NT2/D1 (cell line): ENCODE data around the gene FBXL16.

Experiments used
- DNase-seq: peaks from one replicate; pipeline ENCODE4 v3.0.0-alpha.2; 2011; ENCODE audit warnings: low read depth, low spot score
- H3K27me3 ChIP-seq: 2 replicates; pipeline ENCODE4 v1.6.0; 2011; ENCODE audit warnings: mild to moderate bottlenecking; ENCODE audit not compliant: insufficient read length, insufficient read depth
- H3K36me3 ChIP-seq: 2 replicates; pipeline ENCODE4 v1.6.1; 2011; ENCODE audit warnings: mild to moderate bottlenecking, low read length, mixed read lengths; ENCODE audit not compliant: insufficient read depth, insufficient read length
- H3K4me1 ChIP-seq: 2 replicates; pipeline ENCODE4 v1.5.1; 2011; ENCODE audit not compliant: insufficient read depth, insufficient read length
- H3K4me3 ChIP-seq: 2 replicates; pipeline ENCODE4 v1.5.1; 2011; ENCODE audit warnings: low read depth; ENCODE audit not compliant: insufficient read length
- H3K9ac ChIP-seq: 2 replicates; pipeline ENCODE4 v1.6.0; 2011; ENCODE audit warnings: low read depth; ENCODE audit not compliant: insufficient read length
- H3K9me3 ChIP-seq: 2 replicates; pipeline ENCODE4 v1.5.1; 2011; ENCODE audit warnings: mild to moderate bottlenecking, low read length; ENCODE audit not compliant: insufficient read depth
- SUZ12 ChIP-seq: IDR thresholded peaks from 2 replicates; pipeline ENCODE4 v1.6.1; 2011; ENCODE audit not compliant: insufficient read length, insufficient read depth; ENCODE audit errors: extremely low read depth
- YY1 ChIP-seq: IDR thresholded peaks from 2 replicates; pipeline ENCODE4 v1.6.1; 2011; ENCODE audit not compliant: insufficient read length, insufficient read depth
- ZNF274 ChIP-seq: IDR thresholded peaks from 2 replicates; pipeline ENCODE4 v1.6.1; 2011; ENCODE audit warnings: mild to moderate bottlenecking, low read depth, low read length

The FBXL16 gene

GRCh38 chr16:710500-711075, 5.0 kb upstream of the FBXL16 start:
- TF ChIP-seq ZNF274, result no peak
- no peak for TF ChIP-seq YY1
- no peak for TF ChIP-seq SUZ12
- Histone ChIP-seq H3K9me3 (no peaks in the 10 kb centered on the region), H3K36me3 (no peaks in the 10 kb centered on the region), H3K9ac (peak overlapping the region; percentile 50), H3K4me3 (no peak overlapping the region), H3K27me3 (peaks cover 59% of the 10 kb centered on the region), H3K4me1 (peaks cover 36% of the 10 kb centered on the region)
- DNase-seq, result no peak

DNA sequence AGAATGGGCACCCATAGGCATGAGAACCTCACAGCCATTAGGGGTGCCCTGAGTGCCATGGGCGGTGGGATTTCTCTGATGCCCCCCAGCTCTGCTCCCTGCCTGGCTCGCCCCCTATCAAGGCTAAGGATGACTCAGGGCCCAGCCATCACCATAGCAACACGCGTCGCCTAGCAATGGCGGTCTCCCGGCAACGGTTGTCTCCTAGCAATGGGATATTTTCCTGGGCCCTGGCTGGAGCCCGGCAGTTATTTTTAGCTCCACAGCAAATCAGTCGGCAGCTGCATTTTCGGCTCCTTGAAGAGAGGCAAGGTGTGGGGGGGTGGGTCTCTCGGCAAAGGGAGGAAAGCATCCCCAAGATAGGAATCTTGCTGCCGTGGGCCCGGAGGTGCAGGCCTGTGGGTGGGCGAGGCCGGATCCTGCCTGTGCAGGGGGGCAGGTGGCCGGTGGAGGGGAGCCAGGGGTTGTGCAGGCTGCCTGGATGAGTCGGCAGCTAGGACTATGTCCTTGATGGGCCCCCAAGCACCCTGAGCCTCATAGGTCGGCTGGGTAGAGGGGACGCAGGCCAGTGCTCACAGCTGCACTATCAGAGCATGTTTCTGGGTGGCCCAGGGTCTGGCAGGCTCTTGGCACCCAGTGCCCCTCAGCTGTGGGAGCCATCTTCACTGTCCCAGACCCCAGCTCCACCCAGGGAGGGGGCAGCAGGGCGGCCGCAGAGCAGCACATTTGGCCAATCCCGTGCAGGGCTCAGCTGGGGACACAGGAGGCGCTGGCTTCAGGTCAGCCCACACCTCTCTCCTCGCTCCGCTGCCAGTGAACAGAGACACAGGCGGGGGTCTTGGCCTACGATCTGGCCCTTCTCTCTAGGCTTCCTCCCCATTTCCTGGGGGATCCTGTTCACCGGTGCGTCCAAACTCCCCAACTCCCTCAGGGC, 4.2 kb upstream of the FBXL16 start:
- Histone ChIP-seq H3K4me1 (peaks cover 36% of the 10 kb centered on the region), H3K9me3 (no peaks in the 10 kb centered on the region), H3K27me3 (peaks cover 65% of the 10 kb centered on the region), H3K36me3 (no peaks in the 10 kb centered on the region), H3K9ac (peak overlapping the region; percentile 67), H3K4me3 (no peak overlapping the region)
- no peak for TF ChIP-seq YY1
- TF ChIP-seq ZNF274, result no peak
- TF ChIP-seq SUZ12, result no peak
- peak; percentile 80 for DNase-seq

DNA sequence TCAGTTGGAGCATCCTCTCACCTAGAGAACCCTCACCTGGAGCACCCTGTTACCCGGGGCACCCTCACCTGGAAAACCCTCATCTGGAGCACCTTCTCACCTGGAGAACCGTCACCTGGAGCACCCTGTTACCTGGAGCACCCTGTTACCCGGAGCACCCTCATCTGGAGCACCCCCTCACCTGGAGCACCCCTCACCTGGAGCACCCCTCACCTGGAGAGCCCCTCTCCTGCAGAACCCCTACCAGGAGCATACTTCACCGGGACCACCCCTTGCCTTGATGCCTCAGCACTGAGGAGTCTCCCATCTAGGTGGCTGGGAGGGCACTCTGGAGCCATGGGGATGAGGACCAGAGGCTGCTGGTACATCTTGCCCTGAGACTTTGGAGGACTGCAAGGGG, 3.4 kb upstream of the FBXL16 start:
- peaks cover 74% of the 10 kb centered on the region for H3K27me3 ChIP-seq
- H3K4me3 ChIP-seq, result no peak overlapping the region
- no peaks in the 10 kb centered on the region for H3K9me3 ChIP-seq
- H3K4me1 ChIP-seq, result peaks cover 34% of the 10 kb centered on the region
- no peak overlapping the region for H3K9ac ChIP-seq
- TF ChIP-seq ZNF274 (no peak), YY1 (no peak), SUZ12 (no peak)
- H3K36me3 ChIP-seq, result no peaks in the 10 kb centered on the region
- DNase-seq, result no peak

- Histone ChIP-seq H3K36me3 (no peaks in the 10 kb centered on the region), H3K9ac (no peak overlapping the region), H3K4me1 (peaks cover 30% of the 10 kb centered on the region), H3K4me3 (no peak overlapping the region), H3K9me3 (no peaks in the 10 kb centered on the region), H3K27me3 (peaks cover 84% of the 10 kb centered on the region)
- no peak for TF ChIP-seq SUZ12
- TF ChIP-seq ZNF274, result no peak
- TF ChIP-seq YY1, result no peak
- no peak for DNase-seq
Observed at GRCh38 chr16:708019-708418, 2.4 kb upstream of the FBXL16 start.

GRCh38 chr16:707062-707538, 1.5 kb upstream of the FBXL16 start:
- no peak overlapping the region for H3K9ac ChIP-seq
- no peak for TF ChIP-seq ZNF274
- DNase-seq, result no peak
- H3K9me3 ChIP-seq, result no peaks in the 10 kb centered on the region
- peaks cover 32% of the 10 kb centered on the region for H3K4me1 ChIP-seq
- no peaks in the 10 kb centered on the region for H3K36me3 ChIP-seq
- peaks cover 93% of the 10 kb centered on the region for H3K27me3 ChIP-seq
- H3K4me3 ChIP-seq, result no peak overlapping the region

GRCh38 chr16:706189-707061, 824 bp upstream of the FBXL16 start:
- Histone ChIP-seq H3K36me3 (no peaks in the 10 kb centered on the region), H3K4me3 (peak overlapping the region; percentile 24), H3K9me3 (no peaks in the 10 kb centered on the region), H3K27me3 (peaks cover 97% of the 10 kb centered on the region), H3K9ac (peak overlapping the region; percentile 56), H3K4me1 (peaks cover 35% of the 10 kb centered on the region)
- TF ChIP-seq SUZ12 (peak; percentile 41), ZNF274 (no peak)
- DNase-seq, result no peak
